ENCODE measurements around the gene ASCL4.

ASCL4 gene

DNA sequence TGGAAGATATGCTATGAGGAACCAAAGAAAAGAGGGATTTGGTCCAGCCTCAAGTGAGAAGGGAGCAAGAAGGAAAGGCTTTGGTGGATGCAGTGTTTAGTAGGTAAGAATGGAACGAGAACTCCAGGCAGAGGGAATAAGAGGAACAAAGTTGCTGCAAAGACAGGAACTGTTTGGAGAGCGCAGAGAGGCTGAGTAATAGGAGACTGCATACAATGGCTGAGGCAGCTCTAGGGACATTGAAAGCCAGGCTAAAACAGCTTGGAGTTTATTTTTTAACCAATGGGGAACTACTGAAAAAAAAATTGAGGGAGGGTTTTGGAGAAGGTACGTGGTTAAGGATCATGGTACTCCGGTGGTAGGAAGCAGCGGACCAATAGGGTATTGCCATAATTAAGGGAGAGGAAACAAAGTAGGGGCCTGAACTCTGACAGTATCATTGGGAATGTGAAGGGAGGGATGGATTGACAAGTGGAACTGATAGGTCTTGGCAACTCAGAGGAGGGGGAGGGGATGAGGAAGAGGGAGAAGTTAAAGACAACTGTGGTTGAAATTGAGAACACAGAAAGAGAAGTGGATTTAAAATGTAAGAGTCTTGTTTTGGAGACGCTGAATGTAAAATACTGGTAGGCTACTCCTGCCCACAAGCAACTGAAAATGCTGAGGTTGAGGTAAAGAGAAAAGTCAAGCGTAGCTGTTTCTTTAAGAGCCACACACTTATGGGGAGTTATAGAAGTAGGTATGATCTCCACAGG, 4.8 kb downstream of the ASCL4 start:
- no peak for DNase-seq

DNA sequence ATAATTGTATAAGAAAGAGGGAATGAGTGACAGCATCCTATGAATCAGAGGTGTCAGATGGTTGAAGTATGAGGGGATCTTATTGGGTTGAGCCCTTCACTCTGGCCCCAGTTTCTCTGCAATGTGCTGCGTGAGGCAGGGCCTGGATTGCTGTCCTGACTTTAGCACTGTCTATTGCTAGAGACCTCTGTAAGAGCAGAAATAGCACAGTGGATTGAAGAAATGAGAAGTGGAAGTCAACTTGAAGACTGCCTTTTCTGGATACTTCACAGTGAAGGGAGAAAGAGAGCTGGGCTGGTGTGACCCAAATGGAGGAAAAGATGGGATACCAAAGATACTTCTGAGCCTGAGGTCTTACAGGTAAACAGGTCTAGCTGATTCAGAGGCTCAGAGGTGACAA, 5.8 kb downstream of the ASCL4 start:
- no peak for DNase-seq

DNA sequence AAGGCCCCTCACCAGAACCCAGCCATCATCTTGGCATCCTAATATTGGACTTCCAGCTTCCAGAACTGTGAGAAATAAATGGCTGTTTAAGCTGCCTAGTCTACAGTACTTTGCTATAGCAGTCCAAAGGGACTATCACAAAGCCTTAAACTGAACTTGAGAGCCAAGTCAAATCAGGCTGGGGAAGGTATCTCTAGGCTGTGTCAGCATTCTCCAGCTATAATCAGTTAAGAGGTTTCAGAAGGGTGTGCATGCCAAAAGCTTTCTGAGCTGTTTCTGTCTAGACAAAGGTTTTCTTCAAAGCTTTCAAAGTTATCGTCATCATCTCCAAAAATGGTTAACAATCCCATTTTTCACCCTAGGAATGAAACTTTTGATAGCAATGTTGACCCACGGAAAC, 7.6 kb downstream of the ASCL4 start:
- DNase-seq, result no peak

DNA sequence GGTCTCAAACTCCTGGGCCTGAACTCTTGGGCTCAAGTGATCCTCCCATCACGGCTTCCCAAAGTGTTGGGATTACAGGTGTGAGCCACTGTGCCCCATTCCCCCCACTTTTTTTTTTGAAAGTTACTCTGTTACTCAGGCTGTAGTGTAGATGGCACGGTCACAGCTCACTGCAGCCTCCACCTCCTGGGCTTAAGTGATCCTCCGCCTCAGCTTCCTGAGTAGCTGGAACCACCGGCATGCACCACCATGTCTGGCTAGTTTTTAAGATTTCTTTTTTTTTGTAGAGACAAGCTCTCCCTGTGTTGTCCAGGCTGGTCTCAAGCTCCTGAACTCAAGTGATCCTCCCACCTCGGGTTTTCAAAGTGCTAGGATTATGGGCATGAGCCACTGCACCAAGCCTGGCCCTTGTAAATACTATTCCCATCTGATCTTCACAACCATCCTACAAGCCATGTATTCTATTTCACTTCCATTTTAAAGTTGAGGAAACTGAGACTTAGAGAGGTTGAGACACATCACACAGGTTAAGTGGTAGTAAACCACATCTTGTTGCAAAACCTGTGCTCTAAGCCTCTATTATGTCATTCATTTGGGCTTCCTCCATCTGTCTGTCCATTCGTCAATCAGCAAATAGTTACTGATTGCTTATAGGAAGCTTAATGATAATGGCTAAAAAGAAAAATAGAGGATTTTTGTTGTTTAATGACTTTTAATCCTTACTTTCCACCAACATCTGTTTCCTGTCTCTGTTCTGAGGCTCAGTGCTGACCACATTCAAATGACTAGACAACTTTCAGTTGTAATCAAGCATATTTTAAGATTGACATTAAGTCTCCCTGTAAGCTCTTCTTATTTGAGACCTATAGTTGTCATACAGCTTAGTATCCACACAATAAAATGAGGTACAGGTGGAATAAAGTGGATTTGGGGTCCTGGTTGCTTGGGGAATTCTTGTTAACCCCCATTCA, 9.2 kb downstream of the ASCL4 start:
- DNase-seq, result no peak

DNA sequence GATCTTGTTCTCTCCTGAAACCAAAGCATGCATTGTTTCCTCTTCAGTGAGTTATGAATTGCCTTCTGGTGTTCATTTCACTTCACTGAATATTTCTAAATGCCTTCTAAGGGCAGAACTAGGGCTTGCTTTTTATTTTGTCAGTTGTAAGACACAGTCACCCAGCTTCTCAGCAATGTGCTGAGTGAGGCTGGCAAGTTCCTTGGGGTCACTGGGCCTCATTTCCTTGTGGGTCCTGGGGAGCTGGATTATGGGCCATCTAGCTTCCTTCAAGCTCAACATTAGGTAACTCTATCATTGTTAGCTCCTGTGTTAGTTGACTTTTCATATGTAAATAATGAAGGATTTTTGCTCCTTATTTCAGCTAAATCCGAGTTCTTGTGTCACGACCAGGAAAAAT, 13.8 kb downstream of the ASCL4 start:
- DNase-seq, result no peak

DNA sequence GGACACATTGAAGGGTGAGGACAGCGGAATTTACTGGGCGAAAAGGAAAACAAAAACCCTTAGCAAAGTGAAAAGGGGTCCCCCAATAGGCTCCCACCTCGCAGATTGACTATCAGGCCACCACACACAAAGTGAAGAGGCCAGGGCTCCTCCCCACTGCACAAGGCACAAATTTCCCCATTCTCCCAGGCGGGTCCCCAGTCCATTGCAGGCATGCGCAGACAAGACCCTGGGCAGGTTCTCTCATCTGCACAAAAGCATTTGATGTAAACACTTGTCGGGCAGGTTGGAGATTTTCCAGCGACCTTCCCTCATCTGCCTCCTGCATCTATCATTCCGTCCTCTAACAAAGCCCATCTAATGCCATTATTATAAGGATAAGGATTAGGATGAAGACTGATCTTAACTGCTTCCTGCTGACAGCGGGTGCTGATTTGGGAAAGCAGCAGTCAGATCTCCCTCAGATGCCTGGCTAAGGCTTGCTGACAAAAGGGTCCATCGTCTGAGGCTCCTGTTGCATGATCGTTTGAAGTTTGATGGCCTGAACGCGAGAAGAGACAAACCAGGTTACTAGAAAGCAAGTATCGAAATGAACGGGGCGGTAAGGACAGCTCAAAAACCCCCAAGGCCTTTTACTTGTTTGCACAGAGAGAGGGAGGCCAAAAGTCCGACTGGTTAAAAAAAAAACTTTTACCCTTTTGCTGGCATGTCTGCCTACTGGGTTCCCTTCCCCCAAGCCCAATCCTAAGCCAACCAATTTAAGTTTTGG, 14.4 kb downstream of the ASCL4 start:
- DNase-seq, result no peak

DNA sequence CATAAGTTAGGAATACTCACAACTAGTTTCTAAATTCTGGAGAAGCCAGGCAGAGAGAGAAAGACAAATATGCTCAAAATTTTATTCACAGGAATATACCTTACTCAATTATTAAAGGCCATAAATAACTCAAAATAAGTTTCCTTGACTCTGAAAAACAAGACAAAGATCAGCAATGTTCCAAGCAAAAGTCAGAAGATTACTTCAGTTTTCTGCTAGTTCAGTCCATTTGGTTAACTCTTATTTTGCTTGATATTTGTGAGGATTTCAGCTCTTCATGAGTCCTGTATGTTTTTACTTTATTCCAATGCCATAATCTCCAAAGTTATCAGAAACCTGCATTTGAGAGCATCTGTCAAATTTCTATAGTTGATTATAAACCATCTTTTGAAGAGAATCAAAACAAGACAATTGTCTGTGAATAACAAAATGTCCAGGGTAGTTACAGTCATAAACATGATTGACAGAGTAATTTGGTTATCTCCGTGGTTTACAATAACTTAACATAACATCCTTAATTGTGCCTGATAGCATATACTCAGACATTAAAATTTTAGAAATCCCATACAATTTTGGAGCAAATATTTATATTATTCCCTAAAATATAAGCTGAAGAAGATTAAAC, 17.1 kb downstream of the ASCL4 start:
- no peak for DNase-seq

DNA sequence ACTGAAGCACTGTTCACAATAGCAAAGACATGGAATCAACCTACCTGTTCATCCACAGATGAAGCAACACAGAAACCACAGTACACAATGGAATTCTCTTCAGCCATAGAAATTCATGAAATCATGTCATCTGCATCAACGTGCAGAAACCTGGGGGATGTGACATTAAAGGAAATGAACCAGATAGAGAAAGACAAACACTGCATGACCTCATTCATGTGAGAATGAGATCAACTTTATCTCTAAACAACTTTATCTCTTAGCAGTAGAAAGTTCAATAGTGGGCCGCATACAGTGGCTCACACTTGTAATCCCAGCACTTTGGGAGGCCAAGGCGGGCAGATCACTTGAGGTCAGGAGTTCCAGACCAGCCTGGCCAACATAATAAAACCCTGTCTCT, 19.9 kb downstream of the ASCL4 start:
- no peak for DNase-seq

DNA sequence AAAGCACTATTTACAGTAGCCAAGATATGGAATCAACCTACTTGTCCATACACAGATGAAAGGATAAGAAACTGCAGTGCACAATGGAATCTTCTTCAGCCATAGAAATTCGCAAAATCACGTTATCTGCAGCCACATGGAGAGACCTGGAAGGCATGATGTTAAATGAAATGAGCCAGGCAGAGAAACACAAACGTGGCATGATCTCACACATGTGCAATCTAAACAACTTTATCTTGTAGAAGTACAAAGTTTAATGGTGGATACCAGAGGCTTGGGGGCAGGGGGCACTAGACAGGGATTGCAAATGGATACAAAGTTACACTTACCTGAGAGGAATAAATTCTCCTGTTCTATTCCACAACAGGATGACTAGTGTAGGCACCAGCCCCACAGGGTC, 24.1 kb downstream of the ASCL4 start:
- DNase-seq, result no peak

DNA sequence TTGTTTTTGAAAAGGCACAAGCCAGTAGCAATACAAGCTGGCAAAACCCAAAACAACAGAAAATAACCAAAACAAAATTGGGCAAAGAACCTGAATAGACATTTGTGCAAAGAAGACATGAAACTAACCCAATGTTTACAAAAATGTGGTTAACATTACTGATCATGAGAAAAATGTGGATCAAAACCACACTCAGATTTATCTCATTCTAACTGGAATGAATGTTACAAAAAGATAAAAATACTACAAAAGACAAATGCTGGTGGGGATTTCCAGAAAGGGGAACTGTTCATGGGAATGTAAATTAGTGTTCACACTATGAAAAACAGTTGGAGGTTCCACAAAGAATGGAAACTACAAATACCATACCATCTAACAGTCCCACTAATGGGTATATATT, 26.6 kb downstream of the ASCL4 start:
- no peak for DNase-seq

DNA sequence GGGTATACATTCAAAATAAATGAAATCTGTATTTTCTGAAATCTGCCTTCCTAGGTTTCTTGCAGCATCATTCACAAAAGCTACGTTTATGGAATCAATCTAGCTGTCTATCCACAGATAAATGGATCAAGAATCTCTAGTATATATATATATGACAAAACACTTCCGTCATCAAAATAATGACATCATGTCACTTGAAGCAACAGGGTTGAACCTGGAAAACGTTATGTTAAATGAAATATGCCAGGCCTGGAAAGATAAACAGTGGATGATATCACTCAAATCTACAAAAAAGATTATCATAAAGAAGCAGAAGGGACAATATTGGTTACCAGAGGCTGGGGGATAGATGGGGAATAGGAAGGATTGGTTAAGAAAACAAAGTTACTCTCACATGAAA, 28.6 kb downstream of the ASCL4 start:
- no peak for DNase-seq

DNA sequence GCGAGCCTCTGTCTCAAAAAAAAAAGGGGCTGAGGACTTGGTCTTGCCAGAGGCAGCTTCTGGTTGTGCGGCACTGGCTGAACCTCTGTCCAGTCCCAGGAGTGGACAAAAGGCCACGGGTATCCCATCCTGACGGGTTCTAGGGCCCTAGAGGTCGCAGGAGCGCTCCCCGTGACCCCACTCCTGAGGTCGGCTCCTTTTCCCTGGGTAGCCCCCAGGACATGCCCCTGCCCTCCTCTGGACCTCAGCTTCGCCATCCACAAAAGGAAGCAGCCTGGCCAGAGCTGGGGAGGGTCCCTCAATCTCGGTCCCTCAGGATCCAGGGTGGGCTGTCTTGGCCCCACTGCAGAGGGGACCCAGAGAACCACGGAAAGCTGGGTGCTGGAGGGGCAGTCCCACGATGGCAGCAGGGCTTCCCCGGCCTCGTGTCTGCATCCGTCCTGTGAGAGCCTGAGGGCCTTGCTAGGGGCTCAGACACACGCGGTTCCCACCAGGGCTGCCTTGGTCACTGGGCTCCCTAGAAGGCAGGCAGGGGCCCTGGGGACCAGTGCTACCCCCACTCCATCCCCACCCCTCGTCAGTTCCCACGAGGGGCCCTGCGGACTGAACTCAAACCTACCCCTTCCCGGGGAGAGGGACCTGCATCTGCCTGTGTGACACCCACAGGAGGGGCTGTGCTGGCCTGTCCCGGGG, 31.1 kb downstream of the ASCL4 start:
- no peak for DNase-seq

DNA sequence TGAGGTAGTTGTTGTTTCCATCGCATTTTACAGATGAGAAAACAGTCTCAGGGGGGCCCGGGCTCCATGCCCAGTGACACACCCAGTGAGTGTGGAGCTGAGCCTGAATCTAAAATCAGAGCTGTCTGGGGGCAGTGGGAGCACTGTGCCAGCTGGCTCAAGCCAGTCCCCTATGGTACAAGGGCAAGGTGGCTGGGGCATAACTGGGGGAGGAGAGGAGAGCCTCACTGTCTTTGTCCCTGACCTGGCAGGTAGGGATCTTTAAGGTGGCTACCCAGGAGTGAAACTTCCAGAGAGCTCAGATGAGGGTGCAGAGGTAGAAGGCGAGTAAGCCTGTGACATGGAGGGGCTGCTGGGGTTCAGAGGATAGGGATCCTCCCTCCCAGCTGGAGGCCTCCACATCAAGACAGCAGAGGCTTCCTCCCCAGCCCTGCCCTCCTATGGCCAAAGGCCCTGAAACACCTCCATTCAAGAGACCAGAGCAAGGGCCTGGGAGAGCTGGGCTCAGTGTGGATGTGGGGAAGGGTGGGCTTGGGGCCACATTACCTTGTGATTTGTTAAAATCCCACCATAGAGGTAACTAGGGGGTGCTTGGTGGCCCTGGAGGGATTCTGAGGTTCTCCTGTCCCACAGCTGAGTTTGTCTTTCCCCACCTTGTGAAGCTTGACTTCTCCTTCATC, 33.1 kb downstream of the ASCL4 start:
- DNase-seq, result no peak

DNA sequence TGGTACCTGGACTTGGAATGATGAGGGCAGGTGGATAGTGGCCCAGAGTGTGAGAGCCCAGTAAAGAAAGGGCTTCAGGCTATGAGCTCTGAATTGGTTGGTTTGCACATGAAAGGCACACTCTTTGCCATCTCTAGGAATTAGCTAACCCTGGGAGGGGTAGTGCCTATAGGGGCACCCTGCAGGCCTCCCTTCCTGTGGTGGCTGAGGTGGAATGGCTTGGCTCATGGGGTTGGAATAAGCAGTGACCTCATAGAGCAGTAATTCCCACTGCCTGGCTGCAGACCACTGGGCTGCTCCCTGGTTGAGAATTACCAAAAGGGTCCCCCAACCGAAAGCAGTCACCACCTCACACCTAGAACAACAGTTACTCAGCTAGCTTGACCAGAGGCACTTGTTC, 42.7 kb downstream of the ASCL4 start:
- no peak for DNase-seq

DNA sequence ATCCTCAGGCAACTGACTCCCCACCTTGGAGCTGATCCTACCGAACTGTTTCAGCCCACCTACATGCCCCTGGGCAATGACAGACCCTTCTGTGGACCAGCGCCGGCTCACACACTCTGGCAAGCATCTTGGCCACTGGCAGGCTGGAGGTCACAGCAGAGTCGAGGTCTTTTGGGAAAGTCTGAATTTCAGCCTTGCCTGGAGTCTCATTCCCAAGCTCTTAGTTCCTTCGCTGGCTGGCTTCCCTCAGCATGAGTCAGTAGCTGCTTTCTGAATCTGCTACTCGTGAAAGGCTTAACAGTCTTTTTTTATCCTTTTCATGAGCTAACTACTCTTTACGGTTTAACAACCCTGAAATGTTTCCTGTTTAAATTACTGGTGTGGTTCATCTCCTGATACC, 44.5 kb downstream of the ASCL4 start:
- DNase-seq, result no peak

DNA sequence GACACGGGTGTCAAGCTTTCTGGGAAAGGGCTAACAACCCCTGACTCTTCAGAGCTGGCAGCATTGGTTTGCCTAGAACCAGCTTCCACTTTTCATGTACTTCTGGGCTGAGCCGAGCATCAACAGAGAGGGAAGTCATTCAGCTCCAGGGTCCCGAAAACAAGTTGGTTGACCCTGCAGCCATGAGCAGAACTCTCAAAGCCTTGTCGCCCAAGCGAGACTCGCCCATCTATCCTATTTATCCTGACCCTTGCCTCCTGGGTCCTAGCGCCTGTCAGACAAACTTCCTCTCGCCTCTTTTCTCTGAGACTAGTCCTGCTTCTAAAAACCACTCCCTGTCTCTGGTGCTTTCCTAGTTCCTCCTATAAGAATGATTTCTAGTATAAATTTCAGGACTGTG, 47.9 kb downstream of the ASCL4 start:
- DNase-seq, result no peak

Data from CD4-positive, alpha-beta T cell treated with Interleukin-21 for 1 hour (primary cell).